Activated naive CD4-positive, alpha-beta T cell treated with anti-CD3 and anti-CD28 coated beads, Interleukin-2, amount 50 U/mL, for 72 hours (primary cell): ENCODE results near the gene GKN2. TPM values are rescaled to one million over a fixed set of nuclear protein-coding genes. Genes with fewer than 3 reads are reported as not detected.
A peak's percentile ranks its signal among the peaks of the same experiment; 100 is the strongest.
"Not testable (repeated sequence)": the region's sequence is repeated elsewhere in the genome, so short reads cannot be mapped to it uniquely, and the experiment has no call there.

ENCODE experiments used
- ATAC-seq, 2 donors: fragments of 150-1000 bp; cut with Tn5 transposase; 2 replicates each; pipeline ENCODE4 v1.10.0; 2021; ENCODE audit warnings: mild to moderate bottlenecking in 2 of 2, moderate library complexity in 2 of 2
- DNase-seq, 2 donors: peaks; one replicate each; pipeline ENCODE4 v3.0.0; 2021 to 2022; ENCODE audit warnings: low spot score in 2 of 2
- H3K27ac Mint-ChIP-seq, 2 donors: one replicate each; pipeline ENCODE4 v1.8.0; 2022; ENCODE audit warnings: mild to moderate bottlenecking in 2 of 2, mixed read lengths in 2 of 2
- H3K36me3 Mint-ChIP-seq, 2 donors: one replicate each; pipeline ENCODE4 v1.8.0; 2022; ENCODE audit warnings: mixed read lengths in 2 of 2
- H3K9me3 Mint-ChIP-seq, 2 donors: one replicate each; pipeline ENCODE4 v1.8.0; 2022; ENCODE audit warnings: mixed read lengths in 2 of 2
- total RNA-seq, 2 donors: library from RNA; stranded (reverse); gene quantifications; one replicate each; pipeline ENCODE4 v1.2.3, GENCODE V29; 2022

Gene GKN2
- total RNA-seq, 2 donors from 2014 or later, result not detected

- Mint-ChIP-seq H3K27ac (no peak overlapping the region), H3K36me3 (peaks cover 0 to 5% of the 10 kb centered on the region in 2 donors), H3K9me3 (peaks cover 0 to 4% of the 10 kb centered on the region in 2 donors)
- DNase-seq (no peak), ATAC-seq (no peak)
These were observed 40.6 kb downstream of the GKN2 start for GRCh38 chr2:68912111-68912510.

- ATAC-seq (no peak), DNase-seq (no peak)
- Mint-ChIP-seq H3K9me3 (peaks cover 0 to 4% of the 10 kb centered on the region in 2 donors), H3K36me3 (peaks cover 0 to 5% of the 10 kb centered on the region in 2 donors), H3K27ac (no peak overlapping the region)
These were observed 41.0 kb downstream of the GKN2 start for GRCh38 chr2:68911709-68912108.

- Mint-ChIP-seq H3K36me3 (peaks cover 0 to 5% of the 10 kb centered on the region in 2 donors), H3K9me3 (peaks cover 0 to 4% of the 10 kb centered on the region in 2 donors), H3K27ac (no peak overlapping the region)
- ATAC-seq (no peak), DNase-seq (no peak)
These were observed 41.4 kb downstream of the GKN2 start for GRCh38 chr2:68911246-68911645.

- H3K36me3 Mint-ChIP-seq, result peaks cover 0 to 5% of the 10 kb centered on the region in 2 donors
These were observed 42.7 kb downstream of the GKN2 start for GRCh38 chr2:68909793-68910674.

DNA sequence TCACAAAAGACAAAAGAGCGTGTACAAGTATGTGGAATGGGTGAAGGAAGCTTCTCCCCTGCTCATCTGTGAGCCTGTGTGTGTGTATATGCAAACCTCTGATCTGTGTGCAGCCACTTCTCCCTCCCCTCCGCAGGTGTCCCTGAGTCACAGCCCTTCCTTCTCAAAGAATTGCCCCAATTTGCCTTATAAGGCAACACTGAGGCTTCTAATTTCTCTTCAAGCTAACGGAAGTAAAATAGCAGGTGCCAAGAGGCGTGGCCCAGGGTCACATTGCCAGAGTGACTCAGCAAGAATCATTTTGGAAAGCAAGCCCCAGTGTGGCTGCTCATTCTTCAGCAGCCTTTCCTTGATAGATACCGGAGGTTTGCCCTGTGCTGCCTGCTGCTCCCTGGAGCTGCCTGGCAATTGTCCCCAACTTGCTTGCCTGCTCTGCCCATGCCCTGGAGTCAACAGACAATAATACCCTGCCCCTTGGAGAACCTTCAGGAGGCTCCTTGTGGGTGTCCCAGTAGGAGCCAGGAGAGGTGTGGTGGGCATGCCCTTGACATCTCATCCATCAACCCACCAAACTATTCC, 44.2 kb downstream of the GKN2 start:
- peaks cover 0 to 5% of the 10 kb centered on the region in 2 donors for H3K36me3 Mint-ChIP-seq
- DNase-seq (peak; percentile 72 to 80), ATAC-seq (peak; percentile 91 to 96)
- H3K27ac Mint-ChIP-seq, result peak overlapping the region; percentile 92 to 97
- no peaks in the 10 kb centered on the region for H3K9me3 Mint-ChIP-seq

More at GRCh38 chr2:68909793-68910674, 42.7 kb downstream of the GKN2 start:
- DNase-seq (peak in 1 of 2 donors; percentile 79), ATAC-seq (peak in 1 of 2 donors; percentile 37)
- Mint-ChIP-seq H3K27ac (peak overlapping the region; percentile 32 to 52), H3K9me3 (peaks cover 0 to 4% of the 10 kb centered on the region in 2 donors)

DNA sequence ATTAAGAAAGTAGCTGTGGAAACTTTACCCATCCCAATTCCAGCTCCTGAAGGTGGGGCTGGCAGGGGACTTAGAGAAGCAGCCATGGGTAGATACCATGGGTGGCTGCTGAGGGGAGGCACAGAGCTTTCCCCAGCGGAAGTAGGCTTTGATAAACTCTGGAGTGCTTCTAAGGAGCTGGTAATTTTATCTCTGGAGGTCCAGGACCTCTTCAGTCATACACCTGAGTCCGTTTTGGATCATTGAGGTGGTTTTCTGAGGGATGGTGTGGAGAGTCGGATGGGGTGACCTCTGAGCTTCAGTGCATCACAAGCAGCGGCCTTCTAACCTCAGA, 44.8 kb downstream of the GKN2 start:
- H3K27ac Mint-ChIP-seq, result peak overlapping the region; percentile 92 to 97
- no peaks in the 10 kb centered on the region for H3K9me3 Mint-ChIP-seq
- peak in 1 of 2 donors; percentile 12 for DNase-seq
- H3K36me3 Mint-ChIP-seq, result peaks cover 0 to 5% of the 10 kb centered on the region in 2 donors
- ATAC-seq, result peak; percentile 20 to 34

- ATAC-seq, result peak; percentile 23 to 27
- Mint-ChIP-seq H3K36me3 (peaks cover 0 to 5% of the 10 kb centered on the region in 2 donors), H3K9me3 (no peaks in the 10 kb centered on the region), H3K27ac (peak overlapping the region; percentile 92 to 97)
- DNase-seq, result no peak
These were observed 45.3 kb downstream of the GKN2 start for GRCh38 chr2:68907232-68907919.

GRCh38 chr2:68906716-68907115, 46.0 kb downstream of the GKN2 start:
- DNase-seq, result no peak
- Mint-ChIP-seq H3K27ac (no peak overlapping the region), H3K9me3 (peaks cover 0 to 4% of the 10 kb centered on the region in 2 donors), H3K36me3 (peaks cover under 1 to 9% of the 10 kb centered on the region in 2 donors)
- ATAC-seq, result no peak

- no peak for ATAC-seq
- Mint-ChIP-seq H3K9me3 (peaks cover 0 to 10% of the 10 kb centered on the region in 2 donors), H3K36me3 (peaks cover 10 to 14% of the 10 kb centered on the region in 2 donors), H3K27ac (no peak overlapping the region)
- DNase-seq, result no peak
These were observed 47.6 kb downstream of the GKN2 start for GRCh38 chr2:68905116-68905515.

DNA sequence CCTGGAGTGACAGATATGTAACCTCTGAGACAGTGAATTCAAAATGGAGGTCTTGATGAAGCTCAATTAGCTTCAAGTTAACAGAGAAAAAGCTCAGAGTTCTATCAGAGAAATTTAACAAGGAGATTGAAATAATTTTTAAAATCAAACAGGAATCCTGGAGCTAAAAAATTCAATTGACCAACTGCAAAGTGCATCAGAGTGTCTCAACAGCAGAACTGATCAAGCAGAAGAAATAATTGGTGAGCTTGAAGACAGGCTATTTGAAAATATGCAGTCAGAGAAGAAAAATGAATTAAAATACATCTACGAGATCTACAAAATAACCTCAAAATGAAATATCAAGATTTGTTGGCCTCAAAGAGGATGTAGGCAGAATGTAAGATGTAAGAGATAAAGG, 51.1 kb downstream of the GKN2 start:
- Mint-ChIP-seq H3K9me3 (peaks cover 0 to 14% of the 10 kb centered on the region in 2 donors), H3K36me3 (peaks cover 9 to 16% of the 10 kb centered on the region in 2 donors), H3K27ac (no peak overlapping the region)
- DNase-seq (no peak), ATAC-seq (no peak)

DNA sequence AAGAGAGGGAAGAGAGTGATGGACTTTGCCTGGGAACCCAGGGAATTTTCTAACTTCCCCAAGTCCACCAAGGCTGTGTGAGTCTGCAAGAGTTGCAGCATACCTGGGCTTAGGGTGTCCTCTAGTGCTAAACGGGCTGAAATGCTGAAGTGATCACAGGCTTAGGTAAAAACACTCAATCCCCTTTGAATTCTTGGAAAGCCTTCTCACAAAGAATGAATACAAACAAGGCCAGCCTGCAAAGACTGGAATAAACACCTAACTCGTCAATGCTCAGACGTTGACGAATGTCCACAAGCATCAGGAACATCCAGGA, 51.5 kb downstream of the GKN2 start:
- Mint-ChIP-seq H3K9me3 (peaks cover 0 to 14% of the 10 kb centered on the region in 2 donors), H3K36me3 (peaks cover 9 to 16% of the 10 kb centered on the region in 2 donors), H3K27ac (no peak overlapping the region)
- ATAC-seq (no peak), DNase-seq (no peak)

- no peak for ATAC-seq
- Mint-ChIP-seq H3K27ac (no peak overlapping the region), H3K36me3 (peaks cover 9 to 16% of the 10 kb centered on the region in 2 donors), H3K9me3 (peaks cover 0 to 14% of the 10 kb centered on the region in 2 donors)
- DNase-seq, result no peak
These were observed 52.0 kb downstream of the GKN2 start for GRCh38 chr2:68900496-68901198.

DNA sequence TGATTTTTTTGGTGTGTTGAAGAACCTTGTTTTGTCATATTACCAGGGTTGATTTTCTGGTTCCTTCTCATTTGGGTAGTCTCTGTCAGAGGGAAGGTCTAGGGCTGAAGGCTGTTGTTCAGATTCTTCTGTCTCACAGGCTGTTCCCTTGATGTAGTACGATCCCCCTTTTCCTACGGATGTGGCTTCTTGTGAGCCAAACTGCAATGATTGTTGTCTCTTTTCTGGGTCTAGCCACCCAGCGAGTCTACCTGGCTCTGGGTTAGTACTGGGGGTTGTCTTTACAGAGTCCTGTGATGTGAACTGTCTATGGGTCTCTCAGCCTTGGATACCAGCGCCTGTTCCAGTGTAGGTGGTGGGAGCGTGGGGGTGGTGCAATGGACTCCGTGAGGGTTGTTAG, 56.7 kb downstream of the GKN2 start:
- not testable (repeated sequence) for H3K36me3 Mint-ChIP-seq, DNase-seq, ATAC-seq

More for the DNA sequence above, 56.7 kb downstream of the GKN2 start:
- not testable (repeated sequence) for H3K27ac Mint-ChIP-seq, H3K9me3 Mint-ChIP-seq
